Liver (tissue), 9 donors: ENCODE data around the gene GRID1. TPM values are rescaled to one million over a fixed set of nuclear protein-coding genes. Genes with fewer than 3 reads are reported as not detected.

Source experiments
- DNase-seq: peaks from one replicate; pipeline ENCODE4 v3.0.0-alpha.2; 2017; ENCODE audit warnings: low spot score
- H3K27ac ChIP-seq, 2 donors: one replicate each; pipeline ENCODE4 v1.7.0; 2013; ENCODE audit warnings: inconsistent platforms in 2 of 2, low read length in 2 of 2, control low read depth in 1 of 2, low read depth in 1 of 2, mild to moderate bottlenecking in 1 of 2
- H3K27me3 ChIP-seq, 4 donors: one replicate each; pipeline versions ENCODE4 v1.6.1 to v1.7.0; 2013; ENCODE audit warnings: low read length in 3 of 4, inconsistent platforms in 1 of 4, mild to moderate bottlenecking in 1 of 4, moderate library complexity in 1 of 4; ENCODE audit not compliant: control insufficient read depth in 4 of 4, insufficient read depth in 4 of 4
- H3K36me3 ChIP-seq, 4 donors: one replicate each; pipeline versions ENCODE4 v1.6.1 to v1.7.0; 2013; ENCODE audit warnings: low read length in 3 of 4, mild to moderate bottlenecking in 3 of 4, low read depth in 1 of 4, moderate library complexity in 1 of 4; ENCODE audit not compliant: control insufficient read depth in 4 of 4, insufficient read depth in 3 of 4
- H3K4me1 ChIP-seq, 4 donors: one replicate each; pipeline versions ENCODE4 v1.6.1 to v1.7.0; 2013; ENCODE audit warnings: low read length in 3 of 4, mild to moderate bottlenecking in 3 of 4, moderate library complexity in 1 of 4; ENCODE audit not compliant: control insufficient read depth in 4 of 4, insufficient read depth in 4 of 4
- H3K4me3 ChIP-seq, 3 donors: one replicate each; pipeline versions ENCODE4 v1.6.1 to v1.7.0; 2013; ENCODE audit warnings: low read length in 3 of 3, control low read depth in 1 of 3, low read depth in 1 of 3, mild to moderate bottlenecking in 1 of 3
- H3K9ac ChIP-seq, 2 donors: one replicate each; pipeline ENCODE4 v1.7.0; 2013; ENCODE audit warnings: low read length in 2 of 2, mild to moderate bottlenecking in 2 of 2, moderate library complexity in 2 of 2, control low read depth in 1 of 2, low read depth in 1 of 2
- H3K9me3 ChIP-seq, 4 donors: one replicate each; pipeline versions ENCODE4 v1.6.1 to v1.7.0; 2013; ENCODE audit warnings: low read length in 3 of 4; ENCODE audit not compliant: control insufficient read depth in 4 of 4
- EGR1 ChIP-seq, 2 donors: IDR thresholded peaks; 2 replicates each; pipeline ENCODE4 v1.6.1; 2016 to 2018; ENCODE audit warnings: antibody characterized with exemption in 2 of 2, low read depth in 2 of 2
- FOXA1 ChIP-seq: IDR thresholded peaks from 2 replicates; pipeline ENCODE4 v1.6.1; 2016; ENCODE audit warnings: antibody characterized with exemption
- FOXA2 ChIP-seq: IDR thresholded peaks from 2 replicates; pipeline ENCODE4 v1.6.1; 2016; ENCODE audit warnings: antibody characterized with exemption
- GABPA ChIP-seq, 2 donors: IDR thresholded peaks in 1 of 2; conservative IDR thresholded peaks in 1 of 2; 2 replicates each; pipeline ENCODE4 v1.6.1; 2016; ENCODE audit warnings: antibody characterized with exemption in 2 of 2, mild to moderate bottlenecking in 1 of 2, moderate library complexity in 1 of 2
- HNF4A ChIP-seq, 2 donors: conservative IDR thresholded peaks; 2 replicates each; pipeline ENCODE4 v1.6.1; 2016; ENCODE audit warnings: antibody characterized with exemption in 2 of 2, mild to moderate bottlenecking in 2 of 2
- HNF4G ChIP-seq: IDR thresholded peaks from 2 replicates; pipeline ENCODE4 v1.6.1; 2016; ENCODE audit warnings: antibody characterized with exemption
- JUND ChIP-seq, 2 donors: IDR thresholded peaks; 2 replicates each; pipeline ENCODE4 v1.6.1; 2016; ENCODE audit warnings: antibody characterized with exemption in 2 of 2
- NR2F2 ChIP-seq: IDR thresholded peaks from 2 replicates; pipeline ENCODE4 v1.6.1; 2016; ENCODE audit warnings: antibody characterized with exemption
- RAD21 ChIP-seq, 2 donors: IDR thresholded peaks; 2 replicates each; pipeline ENCODE4 v1.6.1; 2016; ENCODE audit warnings: antibody characterized with exemption in 2 of 2, mild to moderate bottlenecking in 2 of 2
- RXRA ChIP-seq, 2 donors: IDR thresholded peaks; 2 replicates each; pipeline ENCODE4 v1.6.1; 2017 to 2018; ENCODE audit warnings: antibody characterized with exemption in 2 of 2, mild to moderate bottlenecking in 1 of 2
- SP1 ChIP-seq: IDR thresholded peaks from 2 replicates; pipeline ENCODE4 v1.6.1; 2018; ENCODE audit warnings: antibody characterized with exemption, mild to moderate bottlenecking
- TAF1 ChIP-seq: conservative IDR thresholded peaks from 2 replicates; pipeline ENCODE4 v1.6.1; 2016; ENCODE audit warnings: antibody characterized with exemption, mild to moderate bottlenecking
- YY1 ChIP-seq: IDR thresholded peaks from 2 replicates; pipeline ENCODE4 v1.6.1; 2016; ENCODE audit warnings: antibody characterized with exemption, mild to moderate bottlenecking
- WGBS: extraction: QIAGEN DNeasy Blood & Tissue Kit; methylation state at CpG from one replicate; pipeline ENCODE4 v1.1.7; 2013; 5-methylcytosine and 5-hydroxymethylcytosine counted together
- polyA plus RNA-seq, 2 donors: library from polyadenylated mRNA; stranded (reverse) in 1 of 2; unstranded in 1 of 2; fragments of 200-250 nt in 1 of 2; fragments of >200 nt in 1 of 2; fragmentation: Nextera tagmentation in 1 of 2; extraction: Ambion mirVana in 1 of 2; gene quantifications; one replicate each; pipeline versions ENCODE4 v1.2.1 to v1.2.3, GENCODE V29; 2013 to 2015
- total RNA-seq, 2 donors: library from RNA; depleted of rRNA; stranded (reverse); fragments of >200 nt; gene quantifications; one replicate each; pipeline ENCODE4 v1.2.3, GENCODE V29; 2014
- TF ChIP-seq, protein P1 (sequence below): IDR thresholded peaks from 2 replicates; pipeline ENCODE4 v1.6.1; 2016; ENCODE audit warnings: antibody characterized with exemption
- TF ChIP-seq, protein P2 (sequence below): IDR thresholded peaks from 2 replicates; pipeline ENCODE4 v1.6.1; 2016; ENCODE audit warnings: antibody characterized with exemption
- TF ChIP-seq, protein P3 (sequence below): fragments of 150-350 bp; IDR thresholded peaks from 2 replicates; pipeline ENCODE4 v1.5.1; 2017; ENCODE audit warnings: improper control_type of control experiment, low read depth, low read length; ENCODE audit not compliant: missing input control
- TF ChIP-seq, protein P4 (sequence below): IDR thresholded peaks from 2 replicates; pipeline ENCODE4 v1.6.1; 2016; ENCODE audit warnings: antibody characterized with exemption
- TF ChIP-seq, protein P5 (sequence below): IDR thresholded peaks from 2 replicates; pipeline ENCODE4 v1.6.1; 2016; ENCODE audit warnings: antibody characterized with exemption, mild to moderate bottlenecking
- donor health status: healthy.
- donor health status: healthy.
- donor health status: healthy.
- donor health status: healthy.
- donor health status: healthy.

GRID1 gene
- total and polyA plus RNA-seq, 4 donors: 0.09 to 0.17 (median 0.14) TPM; not detected in 1

DNA sequence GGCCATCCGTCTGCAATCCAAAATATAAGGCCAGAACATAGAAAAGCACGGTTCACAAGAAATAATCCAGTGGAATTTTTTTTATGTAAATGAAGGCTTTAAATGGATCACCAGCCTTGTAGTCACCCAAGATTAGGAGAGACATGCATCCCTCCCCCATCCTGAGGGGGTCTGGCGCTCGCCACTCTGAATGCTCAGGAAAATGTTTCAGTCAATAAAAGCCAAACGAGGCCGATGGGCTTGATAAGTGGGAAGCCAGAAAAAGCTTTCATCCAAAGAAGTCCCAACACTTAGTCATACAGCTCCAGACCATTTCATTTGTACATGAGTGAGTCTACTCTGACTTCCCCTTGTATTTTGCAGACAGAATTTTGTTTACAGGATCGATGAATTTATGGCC lies 631.8 kb downstream of the GRID1 start:
- Histone ChIP-seq H3K4me1 (no peaks in the 10 kb centered on the region), H3K27me3 (no peaks in the 10 kb centered on the region), H3K9me3 (peaks cover 0 to 3% (median 0%) of the 10 kb centered on the region in 4 donors), H3K9ac (no peak overlapping the region), H3K27ac (no peak overlapping the region), H3K4me3 (no peak overlapping the region), H3K36me3 (no peaks in the 10 kb centered on the region)
- TF ChIP-seq, protein P1, sequence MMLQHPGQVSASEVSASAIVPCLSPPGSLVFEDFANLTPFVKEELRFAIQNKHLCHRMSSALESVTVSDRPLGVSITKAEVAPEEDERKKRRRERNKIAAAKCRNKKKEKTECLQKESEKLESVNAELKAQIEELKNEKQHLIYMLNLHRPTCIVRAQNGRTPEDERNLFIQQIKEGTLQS: no peak
- TF ChIP-seq YY1 (no peak), RXRA (IDR thresholded peaks at IDR 0.05) (no peak), TAF1 (no peak), SP1 (no peak), FOXA2 (no peak), HNF4A (conservative IDR thresholded peaks at IDR 0.05) (no peak), JUND (IDR thresholded peaks at IDR 0.05) (no peak), NR2F2 (no peak)
- TF ChIP-seq, protein P2, sequence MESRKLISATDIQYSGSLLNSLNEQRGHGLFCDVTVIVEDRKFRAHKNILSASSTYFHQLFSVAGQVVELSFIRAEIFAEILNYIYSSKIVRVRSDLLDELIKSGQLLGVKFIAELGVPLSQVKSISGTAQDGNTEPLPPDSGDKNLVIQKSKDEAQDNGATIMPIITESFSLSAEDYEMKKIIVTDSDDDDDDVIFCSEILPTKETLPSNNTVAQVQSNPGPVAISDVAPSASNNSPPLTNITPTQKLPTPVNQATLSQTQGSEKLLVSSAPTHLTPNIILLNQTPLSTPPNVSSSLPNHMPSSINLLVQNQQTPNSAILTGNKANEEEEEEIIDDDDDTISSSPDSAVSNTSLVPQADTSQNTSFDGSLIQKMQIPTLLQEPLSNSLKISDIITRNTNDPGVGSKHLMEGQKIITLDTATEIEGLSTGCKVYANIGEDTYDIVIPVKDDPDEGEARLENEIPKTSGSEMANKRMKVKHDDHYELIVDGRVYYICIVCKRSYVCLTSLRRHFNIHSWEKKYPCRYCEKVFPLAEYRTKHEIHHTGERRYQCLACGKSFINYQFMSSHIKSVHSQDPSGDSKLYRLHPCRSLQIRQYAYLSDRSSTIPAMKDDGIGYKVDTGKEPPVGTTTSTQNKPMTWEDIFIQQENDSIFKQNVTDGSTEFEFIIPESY: no peak
- 71% methylated on average over 7 of the region's 7 CpGs for WGBS
- DNase-seq: no peak

DNA sequence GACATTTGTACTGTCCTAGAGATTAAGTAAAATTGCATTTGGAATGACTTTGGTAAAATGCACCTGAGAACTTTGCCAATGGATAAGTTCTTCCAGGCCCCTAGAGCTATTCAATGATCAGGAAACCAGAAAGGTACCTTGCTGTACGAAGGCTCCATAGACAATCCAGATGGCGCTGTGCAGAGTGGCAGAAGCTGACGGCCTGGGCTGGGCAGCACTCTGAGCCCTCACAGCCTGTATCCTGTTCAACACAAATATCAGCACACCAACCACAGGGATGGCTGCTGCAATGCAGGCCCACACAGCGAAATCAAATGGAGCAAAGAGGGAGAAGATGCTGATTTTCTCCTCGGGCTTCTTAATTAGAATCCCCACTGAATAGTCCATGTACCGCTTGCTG lies 642.4 kb downstream of the GRID1 start:
- Histone ChIP-seq H3K9me3 (no peaks in the 10 kb centered on the region), H3K4me1 (no peaks in the 10 kb centered on the region), H3K4me3 (no peak overlapping the region), H3K36me3 (no peaks in the 10 kb centered on the region), H3K27ac (no peak overlapping the region), H3K9ac (no peak overlapping the region), H3K27me3 (no peaks in the 10 kb centered on the region)
- TF ChIP-seq, protein P3, sequence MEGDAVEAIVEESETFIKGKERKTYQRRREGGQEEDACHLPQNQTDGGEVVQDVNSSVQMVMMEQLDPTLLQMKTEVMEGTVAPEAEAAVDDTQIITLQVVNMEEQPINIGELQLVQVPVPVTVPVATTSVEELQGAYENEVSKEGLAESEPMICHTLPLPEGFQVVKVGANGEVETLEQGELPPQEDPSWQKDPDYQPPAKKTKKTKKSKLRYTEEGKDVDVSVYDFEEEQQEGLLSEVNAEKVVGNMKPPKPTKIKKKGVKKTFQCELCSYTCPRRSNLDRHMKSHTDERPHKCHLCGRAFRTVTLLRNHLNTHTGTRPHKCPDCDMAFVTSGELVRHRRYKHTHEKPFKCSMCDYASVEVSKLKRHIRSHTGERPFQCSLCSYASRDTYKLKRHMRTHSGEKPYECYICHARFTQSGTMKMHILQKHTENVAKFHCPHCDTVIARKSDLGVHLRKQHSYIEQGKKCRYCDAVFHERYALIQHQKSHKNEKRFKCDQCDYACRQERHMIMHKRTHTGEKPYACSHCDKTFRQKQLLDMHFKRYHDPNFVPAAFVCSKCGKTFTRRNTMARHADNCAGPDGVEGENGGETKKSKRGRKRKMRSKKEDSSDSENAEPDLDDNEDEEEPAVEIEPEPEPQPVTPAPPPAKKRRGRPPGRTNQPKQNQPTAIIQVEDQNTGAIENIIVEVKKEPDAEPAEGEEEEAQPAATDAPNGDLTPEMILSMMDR: no peak
- TF ChIP-seq, protein P2: no peak
- TF ChIP-seq JUND (IDR thresholded peaks at IDR 0.05) (no peak), HNF4G (no peak), NR2F2 (no peak), YY1 (no peak), SP1 (no peak), EGR1 (IDR thresholded peaks at IDR 0.05; ENCODE audit: low read depth in 2 of 2) (no peak), RAD21 (IDR thresholded peaks at IDR 0.05) (no peak), FOXA2 (no peak), RXRA (IDR thresholded peaks at IDR 0.05) (no peak), TAF1 (no peak), FOXA1 (no peak), GABPA (IDR thresholded peaks at IDR 0.05 in 1 of 2, conservative IDR thresholded peaks at IDR 0.05 in 1 of 2) (no peak), HNF4A (conservative IDR thresholded peaks at IDR 0.05) (no peak)
- TF ChIP-seq, protein P4, sequence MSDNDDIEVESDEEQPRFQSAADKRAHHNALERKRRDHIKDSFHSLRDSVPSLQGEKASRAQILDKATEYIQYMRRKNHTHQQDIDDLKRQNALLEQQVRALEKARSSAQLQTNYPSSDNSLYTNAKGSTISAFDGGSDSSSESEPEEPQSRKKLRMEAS: no peak
- TF ChIP-seq, protein P5, sequence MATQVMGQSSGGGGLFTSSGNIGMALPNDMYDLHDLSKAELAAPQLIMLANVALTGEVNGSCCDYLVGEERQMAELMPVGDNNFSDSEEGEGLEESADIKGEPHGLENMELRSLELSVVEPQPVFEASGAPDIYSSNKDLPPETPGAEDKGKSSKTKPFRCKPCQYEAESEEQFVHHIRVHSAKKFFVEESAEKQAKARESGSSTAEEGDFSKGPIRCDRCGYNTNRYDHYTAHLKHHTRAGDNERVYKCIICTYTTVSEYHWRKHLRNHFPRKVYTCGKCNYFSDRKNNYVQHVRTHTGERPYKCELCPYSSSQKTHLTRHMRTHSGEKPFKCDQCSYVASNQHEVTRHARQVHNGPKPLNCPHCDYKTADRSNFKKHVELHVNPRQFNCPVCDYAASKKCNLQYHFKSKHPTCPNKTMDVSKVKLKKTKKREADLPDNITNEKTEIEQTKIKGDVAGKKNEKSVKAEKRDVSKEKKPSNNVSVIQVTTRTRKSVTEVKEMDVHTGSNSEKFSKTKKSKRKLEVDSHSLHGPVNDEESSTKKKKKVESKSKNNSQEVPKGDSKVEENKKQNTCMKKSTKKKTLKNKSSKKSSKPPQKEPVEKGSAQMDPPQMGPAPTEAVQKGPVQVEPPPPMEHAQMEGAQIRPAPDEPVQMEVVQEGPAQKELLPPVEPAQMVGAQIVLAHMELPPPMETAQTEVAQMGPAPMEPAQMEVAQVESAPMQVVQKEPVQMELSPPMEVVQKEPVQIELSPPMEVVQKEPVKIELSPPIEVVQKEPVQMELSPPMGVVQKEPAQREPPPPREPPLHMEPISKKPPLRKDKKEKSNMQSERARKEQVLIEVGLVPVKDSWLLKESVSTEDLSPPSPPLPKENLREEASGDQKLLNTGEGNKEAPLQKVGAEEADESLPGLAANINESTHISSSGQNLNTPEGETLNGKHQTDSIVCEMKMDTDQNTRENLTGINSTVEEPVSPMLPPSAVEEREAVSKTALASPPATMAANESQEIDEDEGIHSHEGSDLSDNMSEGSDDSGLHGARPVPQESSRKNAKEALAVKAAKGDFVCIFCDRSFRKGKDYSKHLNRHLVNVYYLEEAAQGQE: no peak
- TF ChIP-seq, protein P1: no peak
- WGBS: 76% methylated on average over 6 of the region's 6 CpGs
- no peak for DNase-seq
